Urinary bladder (tissue), 4 donors: ENCODE results near the gene CELA2B. TPM values are rescaled to one million over a fixed set of nuclear protein-coding genes. Genes with fewer than 3 reads are reported as not detected.

ENCODE experiments used
- DNase-seq: peaks from one replicate; pipeline ENCODE4 v3.0.0-alpha.2; 2015; ENCODE audit errors: extremely low spot score
- H3K27ac ChIP-seq: one replicate; pipeline ENCODE4 v1.5.1; 2013; ENCODE audit warnings: low read depth, mild to moderate bottlenecking, moderate library complexity
- H3K36me3 ChIP-seq: one replicate; pipeline ENCODE4 v1.6.1; 2013; ENCODE audit warnings: mild to moderate bottlenecking, moderate library complexity; ENCODE audit not compliant: insufficient read depth
- H3K4me1 ChIP-seq: one replicate; pipeline ENCODE4 v1.6.1; 2013; ENCODE audit warnings: mild to moderate bottlenecking, moderate library complexity; ENCODE audit not compliant: insufficient read depth
- H3K4me3 ChIP-seq: one replicate; pipeline ENCODE4 v1.5.1; 2013; ENCODE audit warnings: low read depth, low read length
- WGBS: extraction: QIAGEN DNeasy Blood & Tissue Kit; methylation state at CpG from one replicate; pipeline ENCODE4 v1.1.7; 2013; 5-methylcytosine and 5-hydroxymethylcytosine counted together
- polyA plus RNA-seq: library from polyadenylated mRNA; stranded (reverse); fragments of 200-250 nt; gene quantifications from one replicate; pipeline ENCODE4 v1.2.3, GENCODE V29; 2013
- total RNA-seq: library from RNA; depleted of rRNA; stranded (reverse); fragments of >200 nt; gene quantifications from one replicate; pipeline ENCODE4 v1.2.3, GENCODE V29; 2014
- donor health status: healthy with polysubstance abuse.
- donor health status: healthy.

The CELA2B gene
- total and polyA plus RNA-seq, 2 donors: 0.32 TPM; not detected in 1

GRCh38 chr1:15525050-15526020, 49.4 kb downstream of the CELA2B start:
- H3K36me3 ChIP-seq: no peaks in the 10 kb centered on the region
- peak overlapping the region; percentile 90 for H3K27ac ChIP-seq
- no peaks in the 10 kb centered on the region for H3K4me1 ChIP-seq
- DNase-seq: peak; percentile 17
- WGBS: 2% methylated on average over 40 of the region's 40 CpGs
- peak overlapping the region; percentile 40 for H3K4me3 ChIP-seq

GRCh38 chr1:15526021-15526489, 50.2 kb downstream of the CELA2B start:
- Histone ChIP-seq H3K27ac (peak overlapping the region; percentile 90), H3K36me3 (no peaks in the 10 kb centered on the region), H3K4me1 (no peaks in the 10 kb centered on the region), H3K4me3 (no peak overlapping the region)
- 9% methylated on average over 9 of the region's 9 CpGs for WGBS
- DNase-seq: no peak

GRCh38 chr1:15526490-15527339, 50.8 kb downstream of the CELA2B start, which contains the start of gene DNAJC16:
DNAJC16 (plus strand) TSS chr1:15526848; CDS start chr1:15529106, 2,258 bp downstream.
- Histone ChIP-seq H3K36me3 (no peaks in the 10 kb centered on the region), H3K27ac (peak within 1 kb of the TSS; percentile 95), H3K4me3 (peak within 1 kb of the TSS; percentile 79), H3K4me1 (no peaks in the 10 kb centered on the region)
- under 1% methylated on average over 65 of the region's 65 CpGs for WGBS
- peak; percentile 99 for DNase-seq

- Histone ChIP-seq H3K4me3 (no peak overlapping the region), H3K27ac (no peak overlapping the region), H3K36me3 (no peaks in the 10 kb centered on the region), H3K4me1 (no peaks in the 10 kb centered on the region)
- DNase-seq: no peak
- 95% methylated on average over 4 of the region's 4 CpGs for WGBS
Measured at GRCh38 chr1:15531003-15531402, 55.1 kb downstream of the CELA2B start.

GRCh38 chr1:15531682-15532081, 55.8 kb downstream of the CELA2B start:
- H3K4me3 ChIP-seq: no peak overlapping the region
- 90% methylated on average over 2 of the region's 2 CpGs for WGBS
- no peak overlapping the region for H3K27ac ChIP-seq
- DNase-seq: no peak
- H3K36me3 ChIP-seq: no peaks in the 10 kb centered on the region
- H3K4me1 ChIP-seq: no peaks in the 10 kb centered on the region

- H3K4me1 ChIP-seq: no peaks in the 10 kb centered on the region
- no peak overlapping the region for H3K27ac ChIP-seq
- peaks cover 2% of the 10 kb centered on the region for H3K36me3 ChIP-seq
- WGBS: 86% methylated on average over 6 of the region's 6 CpGs
- no peak overlapping the region for H3K4me3 ChIP-seq
- DNase-seq: no peak
Measured at GRCh38 chr1:15538771-15539170, 62.9 kb downstream of the CELA2B start.

- H3K27ac ChIP-seq: no peak overlapping the region
- peaks cover 5% of the 10 kb centered on the region for H3K36me3 ChIP-seq
- no peak overlapping the region for H3K4me3 ChIP-seq
- WGBS: 92% methylated on average over 8 of the region's 8 CpGs
- DNase-seq: no peak
- no peaks in the 10 kb centered on the region for H3K4me1 ChIP-seq
Measured at GRCh38 chr1:15540186-15540585, 64.3 kb downstream of the CELA2B start.

Other genes starting within 250 kb of the CELA2B start
- 2.0 TPM for gene FHAD1, start 228.9 kb upstream of the CELA2B start, total RNA-seq
- gene FHAD1, start 228.9 kb upstream of the CELA2B start, polyA plus RNA-seq: 0.38 TPM
- 16.9 TPM for gene EFHD2, start 66.2 kb upstream of the CELA2B start, total RNA-seq
- gene EFHD2, start 66.2 kb upstream of the CELA2B start, polyA plus RNA-seq: 50.9 TPM
- gene CTRC, start 37.7 kb upstream of the CELA2B start, total RNA-seq: not detected
- 0.52 TPM for gene CTRC, start 37.7 kb upstream of the CELA2B start, polyA plus RNA-seq
- gene CELA2A, start 19.4 kb upstream of the CELA2B start, total RNA-seq: not detected
- gene CELA2A, start 19.4 kb upstream of the CELA2B start, polyA plus RNA-seq: not detected
- 9.3 TPM for gene CASP9, start 48.1 kb downstream of the CELA2B start, total RNA-seq
- 15.4 TPM for gene CASP9, start 48.1 kb downstream of the CELA2B start, polyA plus RNA-seq
- 18.7 TPM for gene DNAJC16, start 50.7 kb downstream of the CELA2B start, total RNA-seq
- gene DNAJC16, start 50.7 kb downstream of the CELA2B start, polyA plus RNA-seq: 5.6 TPM
- gene AGMAT, start 108.9 kb downstream of the CELA2B start, total RNA-seq: 0.48 TPM
- gene AGMAT, start 108.9 kb downstream of the CELA2B start, polyA plus RNA-seq: 0.27 TPM
- 48.8 TPM for gene DDI2, start 141.4 kb downstream of the CELA2B start, total RNA-seq
- gene DDI2, start 141.4 kb downstream of the CELA2B start, polyA plus RNA-seq: 7.2 TPM
- 23.5 TPM for gene PLEKHM2, start 208.2 kb downstream of the CELA2B start, total RNA-seq
- gene PLEKHM2, start 208.2 kb downstream of the CELA2B start, polyA plus RNA-seq: 53.5 TPM